ENCODE results near the gene PSMA1.

DNA sequence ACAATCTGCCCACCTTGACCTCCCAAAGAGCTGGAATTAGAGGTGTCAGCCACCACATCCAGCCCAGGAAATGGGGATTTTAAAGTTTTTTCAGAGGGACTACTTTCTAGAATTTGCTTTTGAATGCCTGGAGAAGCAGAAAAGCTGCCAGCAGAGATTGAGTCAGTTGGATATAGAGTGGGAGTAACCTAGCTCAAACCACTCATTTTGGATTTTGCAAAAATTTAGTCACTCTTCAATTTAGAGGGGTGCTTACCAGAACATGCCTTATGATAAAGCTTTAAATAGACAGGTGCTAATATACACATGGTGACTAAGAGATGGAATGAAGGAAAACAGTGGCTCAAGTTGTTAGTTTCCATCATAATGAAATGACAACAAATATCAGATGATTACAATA lies 26.5 kb upstream of the PSMA1 start:
- TF ChIP-seq CTCF (IDR thresholded peaks at IDR 0.05) (no peak), ZFX (IDR thresholded peaks at IDR 0.05; ENCODE audit: borderline replicate concordance) (no peak)
